HG03159 (cell line): ENCODE data around the gene TBC1D12.
A peak's percentile ranks its signal among the peaks of the same experiment; 100 is the strongest.
"Not testable (repeated sequence)": the region's sequence is repeated elsewhere in the genome, so short reads cannot be mapped to it uniquely, and the experiment has no call there.

Source experiments
- ATAC-seq: cut with Tn5 transposase; IDR thresholded peaks from one replicate; pipeline ENCODE4 v1.9.1; 2021; ENCODE audit warnings: mild to moderate bottlenecking, moderate library complexity; ENCODE audit not compliant: unreplicated experiment

Gene TBC1D12

DNA sequence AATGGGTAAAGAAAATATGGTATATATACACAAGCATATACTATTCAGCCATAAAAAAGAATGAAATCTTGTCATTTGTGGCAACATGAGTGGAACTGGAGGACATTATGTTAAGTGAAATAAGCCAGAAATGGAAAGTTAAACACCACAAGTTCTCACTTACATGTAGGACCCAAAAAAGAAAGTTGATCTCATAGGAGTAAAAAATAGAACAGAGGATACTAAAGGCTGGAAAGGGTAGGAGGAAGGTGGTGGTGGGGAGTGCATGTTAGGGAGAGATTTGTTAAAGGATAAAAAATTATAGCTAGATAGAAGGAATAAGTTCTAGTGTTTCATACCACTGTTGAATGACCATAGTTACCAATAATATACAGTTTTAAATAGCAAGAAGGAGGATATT, 48.4 kb downstream of the TBC1D12 start:
- no peak for ATAC-seq

DNA sequence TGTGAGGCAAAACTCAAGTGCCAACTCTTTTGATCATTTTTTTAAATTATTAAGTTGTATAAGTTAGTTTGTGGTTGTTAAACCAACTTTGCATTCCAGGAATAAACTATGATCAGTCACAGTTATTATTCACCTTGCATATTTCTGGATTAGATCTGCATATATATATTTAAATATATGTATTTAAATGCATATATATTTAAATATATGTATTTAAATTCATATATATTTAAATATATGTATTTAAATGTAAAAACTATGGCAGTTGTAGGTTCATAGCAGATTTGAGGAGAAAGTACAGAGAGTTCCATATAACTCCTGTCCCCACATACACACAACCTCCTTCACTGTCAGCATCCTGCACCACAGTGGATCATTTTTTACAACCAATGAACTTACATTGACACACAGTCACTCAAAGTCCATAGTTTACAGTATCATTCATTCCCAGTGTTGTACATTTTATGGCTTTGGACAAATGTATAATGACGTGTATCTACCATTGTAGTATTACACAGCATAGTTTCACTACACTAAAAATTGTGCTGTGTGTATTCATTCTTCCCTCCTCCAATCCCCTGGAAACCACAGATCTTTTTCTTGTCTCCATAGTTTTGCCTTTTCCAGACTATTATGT, 49.7 kb downstream of the TBC1D12 start:
- no peak for ATAC-seq

DNA sequence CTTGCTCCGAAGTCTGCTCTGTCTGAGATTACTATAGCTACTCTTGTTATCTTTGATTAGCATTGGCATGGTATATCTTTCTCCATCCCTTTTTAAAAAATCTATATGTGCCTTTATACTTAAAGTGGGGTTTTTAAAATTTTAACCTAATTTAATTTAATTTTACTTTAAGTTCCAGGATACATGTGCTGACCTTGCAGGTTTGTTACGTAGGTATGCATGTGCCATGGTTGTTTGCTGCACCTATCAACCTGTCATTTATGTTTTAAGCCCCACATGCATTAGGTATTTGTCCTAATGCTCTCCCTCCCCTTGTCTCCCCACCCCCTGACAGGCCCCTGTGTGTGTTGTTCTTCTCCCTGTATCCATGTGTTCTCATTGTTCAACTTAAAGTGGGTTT, 54.6 kb downstream of the TBC1D12 start:
- ATAC-seq = no peak

DNA sequence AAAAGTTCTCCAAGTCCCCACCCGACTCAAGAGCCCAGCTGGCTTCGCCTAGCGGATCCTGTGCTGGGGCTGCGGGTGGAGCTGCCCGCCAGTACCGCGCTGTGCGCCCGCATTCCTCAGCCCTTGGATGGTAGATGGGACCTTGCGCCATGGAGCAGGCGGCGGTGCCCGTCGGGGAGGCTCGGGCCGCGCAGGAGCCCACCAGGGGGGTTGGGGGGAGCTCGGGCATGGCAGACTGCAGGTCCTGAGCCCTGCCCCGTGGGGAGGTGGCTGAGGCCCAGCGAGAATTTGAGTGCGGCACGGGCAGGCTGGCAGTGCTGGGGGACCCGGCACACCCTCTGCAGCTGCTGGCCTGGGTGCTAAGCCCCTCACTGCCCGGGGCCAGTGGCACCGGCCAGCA, 57.0 kb downstream of the TBC1D12 start:
- ATAC-seq = no peak

DNA sequence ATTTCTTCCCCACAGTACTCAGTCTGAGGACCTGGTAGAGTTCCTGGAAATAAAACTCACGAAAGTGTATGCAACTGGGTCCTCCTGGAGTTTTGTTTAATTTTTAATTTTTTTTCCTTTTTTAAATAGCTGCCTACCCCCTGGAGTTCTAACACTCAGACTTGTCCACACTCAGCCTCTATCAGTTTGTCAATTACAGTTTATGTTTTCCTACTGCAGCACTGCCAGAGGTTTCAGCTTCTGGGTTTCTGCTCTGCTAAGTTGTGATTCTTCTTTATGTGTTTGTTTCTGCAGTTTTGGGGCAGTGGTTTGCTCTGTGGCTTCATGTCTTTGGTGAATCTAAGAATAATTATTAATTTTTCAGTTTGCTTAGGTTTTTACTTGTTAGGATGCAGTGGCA, 59.2 kb downstream of the TBC1D12 start:
- ATAC-seq = no peak

DNA sequence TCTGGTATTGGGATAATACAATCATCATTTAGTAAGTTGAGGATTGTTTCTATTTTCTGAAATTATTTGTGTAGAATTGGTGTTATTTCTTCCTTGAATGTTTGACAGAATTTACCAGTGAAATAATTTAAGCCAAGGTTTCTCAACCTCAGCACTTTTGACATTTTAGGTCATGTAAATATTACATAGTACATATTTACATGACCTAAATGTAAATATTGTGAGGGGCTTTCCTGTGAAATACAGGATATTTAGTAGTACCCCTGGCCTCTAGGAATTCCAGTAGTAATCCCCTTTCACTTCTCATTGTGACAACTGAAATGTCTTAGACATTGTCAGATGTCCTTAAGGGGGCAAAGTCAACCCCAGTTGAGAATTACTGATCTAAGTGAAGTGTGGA, 59.8 kb downstream of the TBC1D12 start:
- no peak for ATAC-seq

DNA sequence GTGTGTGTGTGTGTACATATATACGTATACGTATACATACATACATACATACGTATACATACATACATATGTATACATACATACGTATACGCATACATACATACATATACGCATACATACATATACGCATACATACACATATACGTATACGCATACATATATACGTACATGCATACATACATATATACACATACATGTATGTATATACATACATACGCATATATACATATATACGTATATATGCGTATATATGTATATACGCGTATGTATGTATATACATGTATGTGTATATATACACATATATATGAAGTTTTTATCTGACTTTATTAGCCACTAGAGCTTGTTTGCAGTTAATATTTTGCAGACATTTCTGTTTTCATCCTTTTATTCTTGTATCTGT, 63.3 kb downstream of the TBC1D12 start:
- no peak for ATAC-seq

DNA sequence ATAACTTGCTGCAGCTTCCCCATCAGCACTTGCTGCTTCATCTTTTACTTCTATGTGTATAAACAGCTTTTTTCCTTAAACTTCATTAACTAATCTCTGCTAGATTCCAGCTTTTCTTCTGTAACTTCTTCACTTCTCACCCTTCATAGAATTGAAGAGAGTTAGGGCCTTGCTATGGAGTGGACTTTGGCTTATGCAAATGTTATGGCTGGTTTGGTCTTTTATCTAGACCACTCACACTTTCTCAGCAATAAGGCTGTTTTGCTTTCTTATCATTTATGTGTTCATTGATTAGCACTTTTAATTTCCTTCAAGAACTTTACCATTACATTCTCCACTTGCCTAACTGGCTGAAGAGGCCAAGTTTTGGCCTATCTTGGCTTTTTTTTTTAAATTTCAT, 79.1 kb downstream of the TBC1D12 start:
- no peak for ATAC-seq

DNA sequence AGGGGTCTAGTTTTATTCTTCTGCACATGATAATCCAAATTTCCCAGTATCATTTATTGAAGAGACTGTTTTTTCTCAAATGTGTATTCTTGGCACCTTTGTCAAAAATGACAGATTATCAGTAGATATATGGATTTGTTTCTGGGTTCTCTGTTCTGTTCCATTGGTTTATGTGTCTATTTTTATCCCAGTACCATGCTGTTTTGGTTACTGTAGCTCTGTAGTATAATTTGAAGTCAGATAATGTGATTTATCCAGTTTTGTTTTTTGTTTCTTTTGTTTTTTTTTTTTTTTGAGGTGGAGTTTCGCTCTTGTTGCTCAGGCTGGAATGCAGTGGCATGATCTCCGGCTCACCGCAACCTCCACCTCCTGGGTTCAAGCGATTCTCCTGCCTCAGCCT, 81.6 kb downstream of the TBC1D12 start:
- no peak for ATAC-seq

DNA sequence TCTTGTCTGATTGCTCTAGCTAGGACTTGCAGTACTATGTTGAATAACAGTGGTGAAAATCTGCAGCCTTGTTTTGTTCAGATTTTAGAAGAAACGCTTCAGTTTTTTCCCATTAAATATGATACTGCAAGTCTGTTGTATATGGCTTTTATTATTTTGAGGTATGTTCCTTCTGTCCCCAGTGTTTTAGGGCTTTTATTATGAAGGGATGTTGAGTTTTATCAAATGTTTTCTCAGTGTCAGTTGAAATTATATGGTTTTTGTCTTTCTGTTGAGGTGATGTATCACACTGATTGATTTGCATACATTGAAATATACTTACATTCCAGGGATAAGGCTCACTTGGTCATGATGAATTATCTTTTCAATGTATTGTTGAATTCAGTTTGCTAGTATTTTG, 82.8 kb downstream of the TBC1D12 start:
- no peak for ATAC-seq

DNA sequence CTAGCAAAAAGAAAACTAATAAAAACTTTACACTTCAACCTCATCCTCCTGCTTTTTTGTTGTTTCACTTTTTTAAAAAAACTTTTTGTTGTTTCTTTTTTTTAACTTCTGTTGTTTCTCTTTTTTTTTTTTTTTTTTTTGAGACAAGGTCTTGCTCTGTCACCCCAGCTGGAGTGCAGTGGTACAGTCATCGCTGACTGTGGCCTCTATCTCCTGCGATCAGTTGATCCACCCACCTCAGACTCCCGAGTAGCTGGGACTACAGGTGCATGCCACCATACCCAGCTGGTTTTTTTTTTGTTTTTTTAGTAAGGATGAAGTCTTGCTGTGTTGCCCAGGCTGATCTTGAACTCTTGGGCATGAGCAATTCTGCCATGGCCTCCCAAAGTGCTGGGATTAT, 85.2 kb downstream of the TBC1D12 start:
- no peak for ATAC-seq

DNA sequence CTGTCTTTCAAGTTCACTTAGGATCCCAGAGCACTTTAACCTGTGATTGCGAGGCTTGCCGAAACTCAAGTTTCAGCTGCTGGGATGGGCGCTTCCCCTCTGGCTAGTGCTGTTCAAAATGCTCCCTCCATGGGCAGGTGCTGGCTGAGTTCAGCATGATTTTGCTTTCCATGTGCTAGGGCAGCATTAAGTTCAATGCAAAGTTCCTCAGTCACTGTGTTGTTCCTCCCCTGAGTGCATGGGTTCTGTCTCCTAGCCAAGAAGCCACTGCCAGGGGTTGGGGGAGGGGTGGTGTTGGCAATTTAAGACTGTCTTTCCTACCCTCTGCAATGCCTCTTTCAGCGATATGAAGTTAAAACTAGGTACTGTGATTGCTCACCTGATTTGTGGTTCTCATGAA, 86.8 kb downstream of the TBC1D12 start:
- ATAC-seq = no peak

DNA sequence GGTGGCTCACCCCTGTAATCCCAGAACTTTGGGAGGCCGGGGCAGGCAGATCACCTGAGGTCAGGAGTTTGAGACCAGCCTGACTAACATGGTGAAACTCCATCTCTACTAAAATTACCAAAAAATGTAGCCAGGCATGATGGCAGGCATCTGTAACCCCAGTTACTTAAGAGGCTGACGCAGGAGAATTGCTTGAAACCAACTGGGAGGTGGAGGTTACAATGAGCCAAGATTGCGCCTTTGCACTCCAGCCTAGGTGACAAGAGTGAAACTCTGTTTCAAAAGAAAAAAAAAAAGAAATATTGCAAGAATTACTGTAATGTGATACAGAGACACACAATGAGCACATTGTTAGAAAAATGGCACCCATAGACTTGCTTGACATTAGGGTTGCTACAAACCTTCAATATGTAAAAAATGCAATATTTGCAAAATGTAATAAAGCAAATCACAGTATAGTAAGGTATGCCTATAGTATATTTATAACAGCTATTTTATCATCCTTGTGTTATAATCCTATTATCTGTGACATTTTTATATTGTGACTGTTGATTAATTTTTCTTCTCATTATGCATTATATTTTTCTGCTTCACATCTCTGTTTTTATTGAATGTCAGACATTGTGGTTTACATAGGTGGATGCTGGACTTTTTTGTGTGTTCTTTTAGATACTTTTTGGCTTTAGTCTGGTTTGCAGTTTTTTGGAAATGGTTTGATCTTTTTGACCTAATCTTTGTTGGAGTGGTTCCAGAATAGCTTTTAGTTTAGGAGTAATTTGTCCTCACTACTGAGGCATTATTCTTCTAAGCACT, 87.8 kb downstream of the TBC1D12 start:
- ATAC-seq = no peak

DNA sequence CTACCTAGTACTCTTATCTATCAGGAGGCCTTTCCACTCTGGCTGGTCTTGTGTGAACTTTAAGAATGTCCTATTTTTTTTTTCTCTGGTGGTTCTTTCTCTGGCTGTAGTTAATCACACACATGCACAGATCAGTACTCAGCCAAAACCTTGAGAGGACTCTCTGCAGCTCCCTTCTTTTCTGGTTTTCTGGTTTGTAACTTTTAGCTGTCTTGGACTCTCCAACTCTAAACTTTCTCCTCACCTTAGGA, 88.4 kb downstream of the TBC1D12 start:
- ATAC-seq = no peak

DNA sequence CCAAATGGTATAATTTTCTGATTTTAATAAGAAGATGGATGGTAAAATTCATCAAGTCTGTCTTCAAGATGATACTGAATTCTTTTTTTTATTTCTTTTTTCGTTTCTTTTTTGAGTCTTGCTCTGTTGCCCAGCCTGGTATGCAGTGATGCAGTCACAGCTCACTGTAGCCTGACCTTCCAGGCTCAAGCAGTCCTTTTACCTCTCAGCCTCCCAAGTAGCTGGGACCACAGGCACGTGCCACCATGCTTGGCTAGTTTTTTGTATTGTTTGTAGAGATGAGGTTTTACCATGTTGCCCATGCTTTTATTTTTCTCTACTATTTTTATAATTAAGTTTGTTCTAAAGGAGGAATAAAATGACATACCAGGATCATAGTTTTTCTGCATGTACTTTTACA, 91.1 kb downstream of the TBC1D12 start:
- no peak for ATAC-seq

DNA sequence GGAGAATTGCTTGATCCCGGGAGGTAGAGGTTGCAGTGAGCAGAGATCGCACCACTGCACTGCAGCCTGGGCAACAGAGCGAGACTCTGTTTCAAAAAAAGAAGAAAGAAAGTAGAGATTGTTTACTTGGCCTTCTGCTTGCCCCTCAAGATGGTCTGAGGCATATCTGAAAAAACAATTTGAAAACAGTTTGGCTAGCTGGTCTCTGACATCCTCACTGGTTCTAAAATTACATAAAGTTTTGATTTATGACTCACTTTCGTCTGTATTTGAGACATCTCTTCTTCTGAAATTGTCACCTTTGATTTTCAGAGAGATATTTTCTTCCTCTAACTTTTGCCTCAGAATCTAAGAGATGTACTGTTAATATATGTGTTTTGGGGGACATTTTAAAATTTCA, 93.7 kb downstream of the TBC1D12 start:
- ATAC-seq = peak; percentile 65

DNA sequence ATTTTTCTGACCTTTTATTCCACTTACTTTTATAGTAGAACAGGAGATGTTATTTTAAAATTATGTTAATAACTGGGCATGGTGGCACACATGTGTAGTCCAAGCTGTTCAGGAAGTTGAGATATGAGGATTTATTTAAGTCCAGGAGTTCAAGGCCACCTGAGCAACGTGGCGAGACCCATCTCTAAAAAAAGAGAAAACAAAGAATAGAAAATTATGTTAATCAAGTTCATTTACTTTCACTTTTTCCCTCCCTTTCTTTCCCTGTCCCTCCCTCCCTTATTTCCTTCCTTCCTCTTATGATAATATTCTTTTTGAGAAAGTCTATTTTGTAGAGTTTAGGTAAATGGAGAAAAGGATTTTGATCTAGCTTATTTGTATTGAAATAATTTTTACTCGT, 94.3 kb downstream of the TBC1D12 start:
- ATAC-seq = no peak

DNA sequence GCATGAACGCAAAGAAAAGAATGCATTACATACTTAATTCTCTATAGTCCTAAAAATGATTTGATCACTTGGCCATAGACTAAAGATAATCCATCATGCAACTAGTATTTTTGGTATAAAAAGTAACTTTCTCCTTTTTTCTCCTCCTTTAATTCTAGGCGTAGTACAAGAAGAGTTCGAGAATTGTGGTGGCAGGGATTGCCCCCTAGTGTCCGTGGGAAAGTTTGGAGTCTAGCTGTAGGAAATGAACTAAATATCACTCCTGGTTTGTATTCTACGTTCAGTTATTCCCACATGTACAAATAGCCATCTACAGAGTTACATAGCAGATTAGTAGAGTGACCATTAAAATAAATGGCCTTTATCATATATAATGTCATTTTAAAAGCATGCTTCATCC, 97.7 kb downstream of the TBC1D12 start:
- ATAC-seq = no peak

DNA sequence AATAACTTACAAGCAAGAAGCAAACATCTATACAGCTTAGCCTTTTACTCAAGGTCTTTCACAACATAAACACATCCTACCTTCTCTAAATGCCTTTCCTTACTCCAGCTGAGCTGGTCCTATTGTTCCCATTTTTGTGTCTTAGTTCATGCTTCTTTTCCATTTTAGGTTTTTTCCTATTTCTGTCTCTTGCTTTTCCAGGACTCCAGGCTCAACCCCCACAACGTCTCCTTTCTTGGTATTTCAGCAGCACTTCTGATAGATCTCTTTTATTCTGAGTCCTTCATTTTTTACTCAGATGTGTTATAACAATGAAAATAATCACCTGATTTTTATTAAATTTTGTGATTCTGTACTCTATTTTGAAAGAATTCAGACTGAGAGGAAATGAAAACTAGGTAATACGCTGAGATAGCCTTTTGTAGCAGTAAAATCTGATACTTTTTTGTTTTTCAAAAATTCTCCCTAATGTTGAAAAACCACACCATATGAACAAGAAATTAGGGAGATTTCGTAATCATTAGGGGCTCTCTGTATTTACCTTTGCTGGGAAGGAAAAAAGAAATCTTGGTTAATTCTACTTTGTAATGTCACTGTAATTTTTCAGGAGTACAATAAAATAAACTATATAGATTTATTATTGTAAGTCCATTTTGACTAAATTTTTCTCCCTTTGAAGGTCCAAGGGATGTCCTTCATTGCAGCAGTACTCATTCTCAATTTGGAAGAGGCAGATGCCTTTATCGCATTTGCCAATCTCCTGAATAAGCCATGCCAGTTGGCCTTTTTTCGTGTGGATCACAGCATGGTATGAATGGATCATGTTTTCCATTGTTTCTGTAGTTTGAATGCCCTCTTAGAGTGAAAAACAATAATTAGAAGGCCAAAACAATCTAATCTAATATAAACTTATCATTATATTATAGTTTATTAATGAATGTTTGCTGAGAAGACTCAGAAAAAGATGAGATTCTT, 119.2 kb downstream of the TBC1D12 start:
- ATAC-seq = no peak

DNA sequence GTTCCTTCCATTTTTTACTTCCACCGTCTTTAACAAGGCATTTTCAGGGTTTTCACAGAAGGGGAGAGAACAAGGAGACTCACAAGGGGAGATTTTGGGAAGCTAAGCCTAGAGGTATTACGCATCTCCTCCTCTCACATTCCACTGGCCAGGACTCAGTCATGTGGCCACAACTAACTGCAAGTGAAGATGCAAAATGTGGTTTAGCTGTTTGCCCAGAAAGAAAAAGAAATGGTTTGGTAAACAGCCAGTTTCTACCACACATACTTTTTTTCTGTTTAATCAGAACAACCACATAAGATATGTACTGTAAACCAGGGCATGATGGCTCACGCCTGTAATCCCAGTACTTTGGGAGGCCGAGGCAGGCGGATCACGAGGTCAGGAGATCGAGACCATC, 121.8 kb downstream of the TBC1D12 start:
- no peak for ATAC-seq

DNA sequence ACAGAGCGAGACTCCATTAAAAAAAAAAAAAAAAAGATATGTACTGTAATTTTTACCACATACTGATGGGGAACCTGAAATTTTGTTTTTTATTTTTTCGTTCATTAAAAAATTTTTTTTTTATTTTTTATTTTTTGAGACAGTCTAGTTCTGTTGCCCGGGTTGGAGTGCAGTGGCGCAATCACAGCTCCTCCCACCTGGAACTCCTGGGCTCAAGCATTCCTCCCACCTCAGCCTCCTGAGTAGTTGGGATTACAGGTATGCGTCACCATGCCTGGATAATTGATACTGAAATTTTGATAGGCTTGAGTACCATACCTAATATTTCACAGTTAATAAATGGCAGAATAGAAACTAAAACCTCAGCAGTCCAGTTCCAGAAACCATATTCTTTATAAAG, 122.4 kb downstream of the TBC1D12 start:
- ATAC-seq = no peak

DNA sequence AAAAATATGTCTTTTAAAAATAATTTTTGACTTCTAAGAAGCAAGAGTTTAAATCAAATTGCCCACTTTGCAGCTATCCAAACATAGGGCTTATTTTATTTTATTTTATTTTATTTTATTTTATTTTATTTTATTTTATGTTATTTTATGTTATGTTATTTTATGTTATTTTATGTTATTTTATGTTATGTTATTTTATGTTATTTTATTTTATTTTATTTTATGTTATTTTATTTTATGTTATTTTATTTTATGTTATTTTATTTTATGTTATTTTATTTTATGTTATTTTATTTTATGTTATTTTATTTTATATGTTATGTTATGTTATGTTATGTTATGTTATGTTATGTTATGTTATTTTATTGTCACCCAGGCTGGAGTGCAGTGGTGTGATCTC, 129.2 kb downstream of the TBC1D12 start:
- not testable (repeated sequence) for ATAC-seq
